Hindlimb muscle (tissue), 1 donor: ENCODE data around the gene XPNPEP1. TPM values are rescaled to one million over a fixed set of nuclear protein-coding genes. Genes with fewer than 3 reads are reported as not detected.
"Not testable (repeated sequence)": the region's sequence is repeated elsewhere in the genome, so short reads cannot be mapped to it uniquely, and the experiment has no call there.

Experiments used
- DNase-seq: peaks from one replicate; pipeline ENCODE4 v3.0.0-alpha.2; 2013
- polyA plus RNA-seq: library from polyadenylated mRNA; unstranded; fragments of 120-200 nt; gene quantifications from one replicate; pipeline ENCODE4 v1.2.1, GENCODE V29; 2013; ENCODE audit not compliant: insufficient read length

Gene XPNPEP1
- polyA plus RNA-seq, 1 donor: 73.3 TPM

GRCh38 chr10:109922358-109922975 lies 844 bp downstream of the XPNPEP1 start:
- no peak for DNase-seq

- no peak for DNase-seq
Observed at GRCh38 chr10:109920016-109920415, 3.3 kb downstream of the XPNPEP1 start.

DNA sequence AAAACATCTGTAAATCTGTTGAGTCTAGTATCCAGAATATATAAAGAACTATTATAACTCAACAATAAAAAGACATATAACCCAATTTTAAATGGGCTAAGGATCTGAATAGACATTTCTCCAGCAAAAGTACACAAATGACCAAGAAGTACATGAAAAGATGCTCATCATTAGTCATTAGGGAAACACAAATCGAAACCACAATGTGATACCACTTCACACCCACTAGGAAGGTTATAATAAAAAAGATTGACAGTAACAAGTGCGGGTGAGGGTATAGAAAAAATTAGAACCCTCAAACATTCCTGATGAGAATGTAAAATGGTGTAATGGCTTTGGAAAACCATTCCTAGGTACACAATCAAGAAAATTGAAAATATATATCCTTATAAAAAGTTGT lies 4.1 kb downstream of the XPNPEP1 start:
- no peak for DNase-seq

GRCh38 chr10:109918707-109919106 lies 4.6 kb downstream of the XPNPEP1 start:
- not testable (repeated sequence) for DNase-seq

DNA sequence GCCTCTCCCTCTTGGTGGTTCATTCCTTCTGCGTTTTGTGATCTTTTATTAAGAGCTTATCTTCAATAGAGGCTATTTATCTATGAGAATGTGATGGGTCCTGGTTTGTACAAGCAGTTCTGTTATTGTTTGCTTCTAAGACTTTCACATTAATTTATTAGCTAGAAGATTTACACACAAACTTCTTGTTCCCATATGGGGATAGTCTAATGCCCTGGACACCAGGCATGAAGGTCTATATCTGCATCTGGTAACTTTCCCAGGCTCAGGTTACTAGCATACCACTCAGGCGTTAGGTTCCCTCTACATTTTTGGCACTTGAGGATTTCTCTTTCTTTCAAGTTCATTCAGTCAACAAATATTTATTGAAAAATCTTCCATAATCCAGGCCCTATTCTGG lies 7.7 kb downstream of the XPNPEP1 start:
- DNase-seq: no peak

GRCh38 chr10:109914966-109915365 lies 8.3 kb downstream of the XPNPEP1 start:
- no peak for DNase-seq

- DNase-seq: no peak
Observed at GRCh38 chr10:109913306-109913892, 9.9 kb downstream of the XPNPEP1 start.

GRCh38 chr10:109912335-109913281 lies 10.7 kb downstream of the XPNPEP1 start:
- DNase-seq: no peak

- DNase-seq: no peak
Observed at GRCh38 chr10:109911903-109912302, 11.4 kb downstream of the XPNPEP1 start.

- no peak for DNase-seq
Observed at GRCh38 chr10:109906316-109906715, 17.0 kb downstream of the XPNPEP1 start.

DNA sequence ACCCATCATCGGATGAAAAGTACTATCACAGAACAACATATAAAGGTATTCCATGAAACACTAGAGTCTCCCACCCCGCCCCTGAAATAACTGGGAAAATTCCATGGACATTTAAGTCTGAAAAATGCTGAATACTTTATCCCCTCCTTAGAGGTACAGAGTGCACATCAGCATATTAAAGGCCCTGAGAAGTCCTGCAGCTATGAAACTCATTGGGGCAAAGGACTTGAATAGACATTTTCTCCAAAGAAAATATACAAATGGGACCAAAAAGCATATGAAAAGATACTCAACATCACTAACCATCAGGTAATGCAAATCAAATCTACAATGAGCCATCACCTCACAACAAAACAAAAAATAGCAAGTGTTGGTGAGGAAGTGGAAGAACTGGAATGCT lies 18.9 kb downstream of the XPNPEP1 start:
- DNase-seq: no peak

DNA sequence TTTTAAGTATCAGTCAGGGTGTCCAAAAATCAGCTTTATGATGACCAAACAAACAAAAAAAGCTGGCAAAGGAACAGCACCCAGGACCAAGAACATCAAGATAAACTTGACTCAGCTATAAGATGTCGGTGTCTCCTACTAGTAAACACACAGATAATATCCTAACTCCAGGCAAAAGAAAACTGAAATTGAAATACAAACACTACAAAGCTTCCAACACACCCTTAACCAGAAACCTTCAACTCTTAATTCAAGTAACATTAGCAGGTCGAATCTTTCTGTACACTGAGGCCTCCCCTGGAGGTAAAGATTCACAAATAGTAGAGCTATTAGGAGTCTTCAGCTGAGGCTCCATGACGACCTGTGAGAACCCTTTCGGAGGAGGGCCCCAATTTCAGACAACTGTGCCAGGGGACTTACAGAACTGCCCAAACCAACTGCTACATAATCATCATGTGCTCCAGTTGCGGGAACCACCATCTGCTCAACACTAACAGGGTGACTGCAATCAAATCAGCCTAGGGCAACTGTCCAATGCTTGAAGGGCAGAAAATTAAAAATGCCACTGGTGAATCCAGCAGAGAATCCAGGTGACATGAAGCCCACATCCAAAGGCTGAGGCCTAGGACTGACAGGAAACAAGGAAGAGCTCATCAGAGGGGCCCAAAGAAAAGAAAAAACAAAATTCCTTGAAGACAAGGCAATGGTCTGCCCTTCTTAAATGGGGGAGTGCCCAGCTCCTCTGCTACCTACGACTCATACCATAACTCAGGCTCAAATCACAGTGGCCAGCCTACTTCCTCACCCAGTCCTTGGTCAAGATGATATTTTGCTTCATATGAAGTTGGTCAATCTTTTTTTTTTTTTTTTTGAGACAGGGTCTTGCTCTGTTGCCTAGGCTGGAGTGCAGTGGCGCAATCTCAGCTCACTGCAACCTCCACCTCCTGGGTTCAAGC lies 20.0 kb downstream of the XPNPEP1 start:
- DNase-seq: no peak

- no peak for DNase-seq
Observed at GRCh38 chr10:109899356-109900331, 23.7 kb downstream of the XPNPEP1 start.

GRCh38 chr10:109898666-109899355 lies 24.5 kb downstream of the XPNPEP1 start:
- DNase-seq: no peak

- DNase-seq: no peak
Observed at GRCh38 chr10:109898007-109898406, 25.3 kb downstream of the XPNPEP1 start.

- DNase-seq: no peak
Observed at GRCh38 chr10:109895848-109896247, 27.5 kb downstream of the XPNPEP1 start.

DNA sequence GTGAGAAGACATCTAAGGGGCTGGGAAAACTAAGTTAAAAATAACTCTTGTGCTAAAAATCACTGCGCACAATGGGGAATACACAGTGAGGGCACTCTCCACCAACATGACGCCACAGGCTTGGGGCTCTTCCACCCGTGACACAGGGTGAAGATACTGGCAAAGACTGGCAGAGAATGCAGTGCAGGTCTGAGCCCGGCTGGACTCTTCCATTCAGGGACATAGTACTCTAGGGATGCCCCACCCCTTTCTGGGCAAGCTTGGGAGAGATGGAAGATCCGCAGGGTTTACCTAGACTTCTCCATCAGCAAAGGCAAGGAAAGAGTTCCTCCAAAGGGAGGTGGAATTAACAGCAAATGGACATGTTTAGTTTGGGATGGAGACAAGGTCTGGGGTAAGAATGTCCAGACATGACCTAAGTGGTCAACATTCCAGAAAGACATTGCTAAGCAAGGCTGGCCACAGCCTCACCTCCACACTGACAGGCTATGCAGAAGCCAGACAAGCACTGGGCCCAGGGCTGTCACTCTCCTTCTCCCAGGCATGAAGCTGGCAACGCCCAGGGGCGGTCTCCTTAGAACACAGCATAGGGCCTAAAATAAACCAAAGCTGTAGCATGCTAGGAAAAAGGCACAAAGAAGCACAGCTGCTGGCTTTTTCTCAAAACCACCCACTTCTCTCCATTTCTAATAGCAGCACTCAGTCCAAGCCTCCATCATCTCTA lies 28.1 kb downstream of the XPNPEP1 start:
- no peak for DNase-seq

DNA sequence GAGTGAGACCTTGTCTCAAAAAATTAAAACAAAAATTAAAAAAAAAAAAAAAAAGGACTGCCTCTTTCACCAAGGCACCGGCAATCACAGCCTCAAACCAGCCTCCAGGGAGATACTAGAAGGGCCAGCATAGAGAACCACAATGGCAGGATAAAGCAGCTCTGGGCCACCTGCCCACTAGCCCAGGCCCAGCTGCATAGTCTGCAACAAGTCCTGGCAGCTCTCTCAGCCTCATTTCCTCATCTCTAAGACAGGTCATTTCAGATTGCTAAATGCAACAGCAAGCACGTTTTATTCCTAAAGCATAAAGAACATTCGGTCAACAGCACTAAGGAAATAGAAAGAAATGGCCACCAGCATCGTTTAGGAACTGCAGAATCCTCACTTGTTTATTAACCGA lies 28.8 kb downstream of the XPNPEP1 start:
- DNase-seq: no peak

GRCh38 chr10:109893386-109893785 lies 29.9 kb downstream of the XPNPEP1 start:
- DNase-seq: no peak

DNA sequence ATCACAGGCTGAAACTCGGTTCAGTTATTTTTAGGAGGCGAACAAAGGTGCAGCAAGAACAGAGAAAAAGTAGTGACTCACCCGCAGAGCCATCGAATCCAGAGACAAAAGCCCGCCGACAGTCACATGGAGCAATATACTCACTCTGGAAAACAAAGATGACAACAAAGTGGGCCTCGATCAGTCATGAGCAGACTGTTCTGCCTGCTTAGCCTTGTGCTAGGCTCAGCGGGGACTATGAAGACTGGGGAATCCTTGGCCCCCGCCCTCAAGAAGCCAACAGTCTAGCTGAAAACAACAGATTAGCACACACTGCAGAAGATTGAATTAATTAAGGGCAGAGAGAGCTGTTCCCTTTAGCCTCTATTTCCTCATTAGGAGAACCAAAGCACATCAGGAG lies 30.4 kb downstream of the XPNPEP1 start:
- no peak for DNase-seq
